Activated B cell treated with CpG ODN at 0.5 μM for 24 hours (primary cell): ENCODE measurements around the gene CD8A. TPM values are rescaled to one million over a fixed set of nuclear protein-coding genes. Genes with fewer than 3 reads are reported as not detected.
"Not testable (repeated sequence)": the region's sequence is repeated elsewhere in the genome, so short reads cannot be mapped to it uniquely, and the experiment has no call there.

Source experiments
- ATAC-seq: fragments of 200-7000 bp; cut with Tn5 transposase; one replicate; pipeline ENCODE4 v1.10.0; 2021; ENCODE audit warnings: low read depth, mild to moderate bottlenecking, moderate library complexity
- CTCF ChIA-PET: fragments of 350-600 bp; sonication (Branson Sonifier 250); formaldehyde crosslinking; loops from one replicate; lab custom pipeline; 2021; ENCODE audit warnings: antibody characterized with exemption; lab: Charles Lee
- POLR2A ChIA-PET: fragments of 350-600 bp; sonication (Branson Sonifier 250); formaldehyde crosslinking; loops from one replicate; lab custom pipeline; 2021; ENCODE audit warnings: antibody characterized with exemption; lab: Charles Lee
- DNase-seq: peaks from one replicate; pipeline ENCODE4 v3.0.0; 2022
- H3K27ac Mint-ChIP-seq: one replicate; pipeline ENCODE4 v1.8.0; 2020; ENCODE audit warnings: mixed read lengths
- H3K27me3 Mint-ChIP-seq: one replicate; pipeline ENCODE4 v1.8.0; 2021; ENCODE audit warnings: mixed read lengths
- H3K36me3 Mint-ChIP-seq: one replicate; pipeline ENCODE4 v1.8.0; 2021; ENCODE audit warnings: low read depth, mixed read lengths
- H3K4me1 Mint-ChIP-seq: one replicate; pipeline ENCODE4 v1.8.0; 2021; ENCODE audit warnings: mixed read lengths
- H3K4me3 Mint-ChIP-seq: one replicate; pipeline ENCODE4 v1.8.0; 2020; ENCODE audit warnings: mild to moderate bottlenecking, mixed read lengths
- H3K9me3 Mint-ChIP-seq: one replicate; pipeline ENCODE4 v1.8.0; 2020; ENCODE audit warnings: mixed read lengths
- intact Hi-C: fragments of 100-400 bp; cut with micrococcal nuclease; formaldehyde crosslinking; loops from one replicate; pipeline ENCODE4 v1.15.1; 2024
- total RNA-seq: library from RNA; stranded (reverse); gene quantifications from 2 replicates; pipeline ENCODE4 v1.2.3, GENCODE V29; 2022
- TF ChIP-seq, protein P1 (sequence below): fragments of 200-600 bp; IDR thresholded peaks from one replicate; pipeline ENCODE4 v1.8.0; 2022; ENCODE audit warnings: antibody characterized with exemption, mild to moderate bottlenecking

Gene CD8A
- total RNA-seq, 1 donor from 2014 or later = 0.18 TPM

DNA sequence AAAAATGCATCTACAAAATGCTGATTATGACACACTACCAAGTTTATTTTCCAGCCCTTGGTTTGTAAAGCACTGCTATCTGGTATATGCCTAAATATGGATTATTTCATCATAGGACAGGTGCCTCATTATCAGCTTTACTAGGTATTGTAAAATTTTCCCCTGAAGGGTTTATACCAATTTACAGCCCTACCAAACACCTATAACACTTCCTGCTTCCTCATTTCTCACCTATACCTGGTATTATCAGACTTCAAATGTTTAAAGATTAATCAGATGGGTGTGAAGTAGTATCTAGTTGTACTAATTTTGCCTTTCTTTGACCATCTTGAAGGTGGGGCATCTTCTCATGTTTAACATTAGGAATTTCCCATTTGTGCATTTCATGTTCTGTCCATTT lies 43.8 kb downstream of the CD8A start:
- POLR2A ChIA-PET = no interaction called here
- peaks cover 49% of the 10 kb centered on the region for H3K4me1 Mint-ChIP-seq
- H3K4me3 Mint-ChIP-seq = no peak overlapping the region
- peaks cover 59% of the 10 kb centered on the region for H3K36me3 Mint-ChIP-seq
- peaks cover 9% of the 10 kb centered on the region for H3K9me3 Mint-ChIP-seq
- no peak for ATAC-seq
- peak overlapping the region; percentile 65 for H3K27ac Mint-ChIP-seq
- H3K27me3 Mint-ChIP-seq = no peaks in the 10 kb centered on the region
- DNase-seq = no peak
- TF ChIP-seq, protein P1, sequence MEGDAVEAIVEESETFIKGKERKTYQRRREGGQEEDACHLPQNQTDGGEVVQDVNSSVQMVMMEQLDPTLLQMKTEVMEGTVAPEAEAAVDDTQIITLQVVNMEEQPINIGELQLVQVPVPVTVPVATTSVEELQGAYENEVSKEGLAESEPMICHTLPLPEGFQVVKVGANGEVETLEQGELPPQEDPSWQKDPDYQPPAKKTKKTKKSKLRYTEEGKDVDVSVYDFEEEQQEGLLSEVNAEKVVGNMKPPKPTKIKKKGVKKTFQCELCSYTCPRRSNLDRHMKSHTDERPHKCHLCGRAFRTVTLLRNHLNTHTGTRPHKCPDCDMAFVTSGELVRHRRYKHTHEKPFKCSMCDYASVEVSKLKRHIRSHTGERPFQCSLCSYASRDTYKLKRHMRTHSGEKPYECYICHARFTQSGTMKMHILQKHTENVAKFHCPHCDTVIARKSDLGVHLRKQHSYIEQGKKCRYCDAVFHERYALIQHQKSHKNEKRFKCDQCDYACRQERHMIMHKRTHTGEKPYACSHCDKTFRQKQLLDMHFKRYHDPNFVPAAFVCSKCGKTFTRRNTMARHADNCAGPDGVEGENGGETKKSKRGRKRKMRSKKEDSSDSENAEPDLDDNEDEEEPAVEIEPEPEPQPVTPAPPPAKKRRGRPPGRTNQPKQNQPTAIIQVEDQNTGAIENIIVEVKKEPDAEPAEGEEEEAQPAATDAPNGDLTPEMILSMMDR = no peak
- CTCF ChIA-PET = interaction anchor here (1.6 kb wide), 1 partner anchor 16 kb away, joined by 4 read pairs; no protein-coding TSS in a partner anchor
- intact Hi-C loops = loop anchor here (10.0 kb wide), 1 partner anchor 122 kb away; the partner anchor contains the start of gene RNF103

DNA sequence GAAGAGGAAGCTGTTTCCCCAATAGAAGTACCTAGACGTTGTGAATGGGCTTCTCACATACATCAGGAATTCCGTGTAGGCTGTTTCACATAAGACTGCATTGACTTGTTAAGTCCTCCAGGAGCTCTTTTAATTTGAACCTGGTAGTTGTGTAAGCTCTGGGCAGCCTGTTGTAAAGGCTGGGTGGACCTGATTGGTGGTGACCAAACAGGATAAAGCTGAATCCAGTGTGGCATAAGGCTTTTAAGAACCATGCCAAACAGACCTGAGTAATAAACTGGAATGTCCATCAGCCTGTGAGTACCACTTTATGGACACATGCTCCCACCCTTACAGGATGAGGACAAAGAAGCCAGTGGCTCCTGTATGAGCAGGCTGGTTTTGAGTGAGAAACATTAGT lies 46.6 kb downstream of the CD8A start:
- CTCF ChIA-PET = no interaction called here
- Mint-ChIP-seq H3K4me3 (no peak overlapping the region), H3K27ac (peak overlapping the region; percentile 35), H3K9me3 (no peaks in the 10 kb centered on the region), H3K36me3 (peaks cover 38% of the 10 kb centered on the region), H3K27me3 (no peaks in the 10 kb centered on the region), H3K4me1 (peaks cover 43% of the 10 kb centered on the region)
- ATAC-seq (no peak), DNase-seq (no peak)
- intact Hi-C loops = loop anchor here (10.0 kb wide), 1 partner anchor 119 kb away; the partner anchor contains the start of gene RNF103
- TF ChIP-seq, protein P1 = no peak
- POLR2A ChIA-PET = no interaction called here

DNA sequence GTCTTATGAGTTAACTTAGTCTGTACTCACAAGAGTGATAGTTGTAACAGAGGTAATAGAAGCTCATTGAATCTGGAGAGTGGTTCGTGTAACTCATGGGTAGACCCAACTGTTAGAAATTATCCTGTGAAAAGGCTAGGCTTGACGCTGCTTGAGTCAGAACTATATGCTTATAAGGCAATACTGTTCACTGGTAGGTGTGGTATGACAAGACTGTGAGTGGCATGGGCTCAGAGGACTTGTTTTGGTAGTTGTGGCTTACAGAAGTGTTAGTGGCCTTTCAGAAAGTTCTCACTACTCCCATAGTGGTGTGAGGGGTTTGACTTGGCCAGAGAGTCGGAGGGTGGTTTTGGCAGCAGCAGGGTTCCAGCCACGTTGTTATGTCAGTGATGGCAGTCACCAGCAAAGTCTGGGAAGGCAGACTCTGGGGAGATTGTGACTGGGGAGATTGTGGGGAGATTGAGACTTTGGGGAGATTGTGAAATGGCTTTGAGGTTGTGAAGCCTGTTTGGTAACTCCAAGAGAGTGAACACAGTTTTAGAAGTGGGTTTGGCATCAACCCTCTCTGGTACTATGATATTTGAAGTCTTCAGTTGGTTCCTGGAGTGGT lies 48.7 kb downstream of the CD8A start:
- Mint-ChIP-seq H3K36me3 (peaks cover 30% of the 10 kb centered on the region), H3K4me1 (peaks cover 25% of the 10 kb centered on the region)
- H3K4me3 Mint-ChIP-seq, DNase-seq, H3K27me3 Mint-ChIP-seq, POLR2A ChIA-PET, ATAC-seq, H3K27ac Mint-ChIP-seq, H3K9me3 Mint-ChIP-seq, CTCF ChIA-PET: not testable (repeated sequence)
- intact Hi-C loops = loop anchor here (10.0 kb wide), 1 partner anchor 117 kb away; the partner anchor contains the start of gene RNF103

DNA sequence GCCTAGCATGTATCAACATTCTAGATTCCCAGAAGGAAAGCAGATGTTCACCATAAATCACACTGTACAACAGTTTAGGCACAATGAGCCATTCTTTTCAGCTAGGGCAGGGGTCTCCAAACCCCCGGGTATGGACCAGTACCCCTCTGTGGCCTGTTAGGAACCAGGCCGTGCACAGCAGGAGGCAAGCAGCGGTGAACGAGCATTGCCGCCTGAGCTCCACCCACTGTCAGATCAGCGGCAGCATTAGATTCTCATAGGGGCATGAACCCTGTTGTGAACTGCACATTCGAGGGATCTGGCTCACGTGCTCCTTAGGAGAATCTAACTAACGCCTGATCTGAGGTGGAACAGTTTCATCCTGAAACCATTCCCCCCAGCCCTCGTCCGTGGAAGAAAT lies 50.8 kb downstream of the CD8A start:
- ATAC-seq, CTCF ChIA-PET, H3K4me1 Mint-ChIP-seq, H3K4me3 Mint-ChIP-seq, POLR2A ChIA-PET, H3K27ac Mint-ChIP-seq, DNase-seq, H3K27me3 Mint-ChIP-seq, H3K9me3 Mint-ChIP-seq: not testable (repeated sequence)
- intact Hi-C loops = loop anchor here (10.0 kb wide), 1 partner anchor 115 kb away; the partner anchor contains the start of gene RNF103
- peaks cover 17% of the 10 kb centered on the region for H3K36me3 Mint-ChIP-seq

GRCh38 chr2:86739485-86739884 lies 51.2 kb downstream of the CD8A start:
- POLR2A ChIA-PET, H3K27me3 Mint-ChIP-seq, H3K4me1 Mint-ChIP-seq, H3K9me3 Mint-ChIP-seq, H3K27ac Mint-ChIP-seq, intact Hi-C loops, ATAC-seq, H3K4me3 Mint-ChIP-seq, CTCF ChIA-PET, DNase-seq: not testable (repeated sequence)
- H3K36me3 Mint-ChIP-seq = peaks cover 15% of the 10 kb centered on the region

DNA sequence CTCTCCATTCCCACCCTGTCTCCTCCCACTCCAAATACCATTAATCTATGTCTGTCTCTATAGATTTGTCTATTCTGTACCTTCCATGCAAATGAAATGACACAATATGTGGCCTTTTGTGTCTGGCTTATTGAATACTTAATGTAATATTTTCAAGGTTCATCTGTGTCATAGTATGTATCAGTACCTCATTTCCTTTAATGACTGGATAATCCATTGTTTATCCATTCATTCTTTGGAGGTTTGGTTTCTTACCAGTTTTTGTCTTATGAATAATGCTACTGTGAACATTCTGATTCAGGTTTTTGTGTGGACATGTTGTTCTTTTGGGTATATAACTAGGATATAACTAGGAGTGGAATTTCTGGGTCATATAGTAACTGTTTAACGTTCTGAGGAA lies 55.8 kb downstream of the CD8A start:
- H3K4me1 Mint-ChIP-seq, H3K27ac Mint-ChIP-seq, POLR2A ChIA-PET, ATAC-seq, H3K4me3 Mint-ChIP-seq, H3K9me3 Mint-ChIP-seq, H3K27me3 Mint-ChIP-seq, intact Hi-C loops, H3K36me3 Mint-ChIP-seq, CTCF ChIA-PET, DNase-seq: not testable (repeated sequence)

Other genes with a start within 250 kb of the CD8A start
- gene CHMP3, start 227.5 kb downstream of the CD8A start, total RNA-seq = 61.4 and 66.9 TPM in 2 replicates
- 18.6 and 22.2 TPM in 2 replicates for gene RNF103, start 167.0 kb downstream of the CD8A start, total RNA-seq
- 26.0 and 26.9 TPM in 2 replicates for gene RMND5A, start 70.6 kb downstream of the CD8A start, total RNA-seq
- gene CD8B, start 71.0 kb upstream of the CD8A start, total RNA-seq = 0.15 TPM in 1 of 2 replicates, not detected in the other
- 1.2 and 1.8 TPM in 2 replicates for gene RGPD1, start 151.2 kb upstream of the CD8A start, total RNA-seq
- 5.5 and 8.3 TPM in 2 replicates for gene PLGLB1, start 230.9 kb upstream of the CD8A start, total RNA-seq